ENCODE measurements around the gene PSMA3. TPM values are rescaled to one million over a fixed set of nuclear protein-coding genes. Genes with fewer than 3 reads are reported as not detected.
"Not testable (repeated sequence)": the region's sequence is repeated elsewhere in the genome, so short reads cannot be mapped to it uniquely, and the experiment has no call there.

PSMA3 gene
- total and polyA plus RNA-seq, 4 donors = 59.2 to 133 (median 86.5) TPM

DNA sequence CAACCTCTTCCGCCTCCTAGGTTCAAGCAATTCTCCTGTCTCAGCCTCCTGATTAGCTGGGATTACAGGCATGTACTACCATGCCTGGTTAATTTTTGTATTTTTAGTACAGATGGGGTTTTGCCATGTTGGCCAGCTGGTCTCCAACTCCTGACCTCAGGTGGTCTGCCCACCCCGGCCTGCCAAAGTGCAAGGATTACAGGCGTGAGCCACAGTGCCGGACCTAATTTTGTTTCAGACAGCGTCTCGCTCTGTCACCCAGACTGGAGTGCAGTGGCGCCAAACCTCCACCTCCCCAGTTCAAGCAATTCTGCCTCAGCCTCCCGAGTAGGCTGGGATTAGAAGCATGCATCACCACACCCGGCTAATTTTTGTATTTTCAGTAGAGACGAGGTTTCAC, 17.4 kb downstream of the PSMA3 start:
- WGBS (ENCODE audit: insufficient coverage) = 100% methylated on average over 9 of the region's 10 CpGs
- not testable (repeated sequence) for H3K27me3 ChIP-seq (ENCODE audit: control insufficient read depth, insufficient read depth, low read length); H3K4me3 ChIP-seq (ENCODE audit: low read depth, low read length); H3K9me3 ChIP-seq (ENCODE audit: control insufficient read depth, insufficient read depth, low read length); H3K27ac ChIP-seq (ENCODE audit: low read depth, low read length); DNase-seq (ENCODE audit: low read depth in 4 of 6, low spot score in 6 of 6); H3K4me1 ChIP-seq (ENCODE audit: control insufficient read depth, insufficient read depth, low read length)
- peaks cover 37% of the 10 kb centered on the region for H3K36me3 ChIP-seq (ENCODE audit: control insufficient read depth, insufficient read depth, low read length)

GRCh38 chr14:58265401-58265800, 20.8 kb downstream of the PSMA3 start:
- Histone ChIP-seq H3K9me3 (ENCODE audit: control insufficient read depth, insufficient read depth, low read length) (no peaks in the 10 kb centered on the region), H3K27ac (ENCODE audit: low read depth, low read length) (no peak overlapping the region), H3K4me3 (ENCODE audit: low read depth, low read length) (no peak overlapping the region), H3K4me1 (ENCODE audit: control insufficient read depth, insufficient read depth, low read length) (no peaks in the 10 kb centered on the region), H3K36me3 (ENCODE audit: control insufficient read depth, insufficient read depth, low read length) (peaks cover 43% of the 10 kb centered on the region), H3K27me3 (ENCODE audit: control insufficient read depth, insufficient read depth, low read length) (no peaks in the 10 kb centered on the region)
- no peak for DNase-seq (ENCODE audit: low read depth in 4 of 6, low spot score in 6 of 6)

- Histone ChIP-seq H3K9me3 (ENCODE audit: control insufficient read depth, insufficient read depth, low read length) (no peaks in the 10 kb centered on the region), H3K36me3 (ENCODE audit: control insufficient read depth, insufficient read depth, low read length) (peaks cover 27% of the 10 kb centered on the region), H3K27ac (ENCODE audit: low read depth, low read length) (no peak overlapping the region), H3K4me1 (ENCODE audit: control insufficient read depth, insufficient read depth, low read length) (no peaks in the 10 kb centered on the region), H3K4me3 (ENCODE audit: low read depth, low read length) (no peak overlapping the region), H3K27me3 (ENCODE audit: control insufficient read depth, insufficient read depth, low read length) (no peaks in the 10 kb centered on the region)
- DNase-seq (ENCODE audit: low read depth in 4 of 6, low spot score in 6 of 6) = no peak
- no CpG with 5 or more reads among the region's 2 CpGs for whole genome bisulfite sequencing (ENCODE audit: insufficient coverage)
Observed at GRCh38 chr14:58270628-58271027, 26.0 kb downstream of the PSMA3 start.

DNA sequence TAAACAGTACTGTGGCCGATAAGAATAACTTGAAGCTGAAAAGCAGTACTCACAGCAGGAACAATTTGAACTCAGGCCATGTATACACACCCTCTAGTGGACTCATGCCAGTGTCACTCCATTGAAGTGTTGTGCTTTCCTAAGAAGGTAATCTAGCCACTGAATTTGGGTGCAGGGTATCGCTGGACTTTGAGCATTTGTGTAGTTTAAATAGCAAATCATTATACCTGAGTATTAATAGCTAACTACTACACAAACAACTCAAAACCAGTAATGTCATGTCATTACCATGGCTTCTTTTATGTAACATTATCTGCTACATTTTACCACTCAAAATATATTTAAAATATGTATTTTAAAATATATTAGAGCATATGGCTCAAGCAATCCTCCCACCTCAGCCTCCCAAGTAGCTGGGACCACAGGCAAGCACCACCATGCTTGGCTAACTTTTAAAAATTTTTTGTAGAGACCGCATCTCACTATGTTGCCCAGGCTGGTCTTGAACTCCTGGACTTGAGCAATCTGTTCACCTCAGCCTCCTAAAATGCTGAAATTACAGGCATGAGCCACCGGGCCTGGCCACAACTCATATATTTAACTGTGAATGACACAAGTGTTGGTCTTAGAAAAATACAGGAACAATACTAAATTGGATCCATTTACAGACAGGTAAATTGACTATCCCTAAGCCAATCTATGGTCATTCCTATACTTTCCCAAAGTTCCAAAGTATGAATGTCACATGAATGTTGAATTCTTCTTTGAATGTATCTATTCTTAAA, 28.1 kb downstream of the PSMA3 start:
- no peak overlapping the region for H3K27ac ChIP-seq (ENCODE audit: low read depth, low read length)
- no peaks in the 10 kb centered on the region for H3K27me3 ChIP-seq (ENCODE audit: control insufficient read depth, insufficient read depth, low read length)
- 100% methylated on average over 1 of the region's 4 CpGs for WGBS (ENCODE audit: insufficient coverage)
- no peak overlapping the region for H3K4me3 ChIP-seq (ENCODE audit: low read depth, low read length)
- no peaks in the 10 kb centered on the region for H3K4me1 ChIP-seq (ENCODE audit: control insufficient read depth, insufficient read depth, low read length)
- no peaks in the 10 kb centered on the region for H3K9me3 ChIP-seq (ENCODE audit: control insufficient read depth, insufficient read depth, low read length)
- peak in 1 of 6 donors; percentile 28 for DNase-seq (ENCODE audit: low read depth in 4 of 6, low spot score in 6 of 6)
- H3K36me3 ChIP-seq (ENCODE audit: control insufficient read depth, insufficient read depth, low read length) = peaks cover 30% of the 10 kb centered on the region

DNA sequence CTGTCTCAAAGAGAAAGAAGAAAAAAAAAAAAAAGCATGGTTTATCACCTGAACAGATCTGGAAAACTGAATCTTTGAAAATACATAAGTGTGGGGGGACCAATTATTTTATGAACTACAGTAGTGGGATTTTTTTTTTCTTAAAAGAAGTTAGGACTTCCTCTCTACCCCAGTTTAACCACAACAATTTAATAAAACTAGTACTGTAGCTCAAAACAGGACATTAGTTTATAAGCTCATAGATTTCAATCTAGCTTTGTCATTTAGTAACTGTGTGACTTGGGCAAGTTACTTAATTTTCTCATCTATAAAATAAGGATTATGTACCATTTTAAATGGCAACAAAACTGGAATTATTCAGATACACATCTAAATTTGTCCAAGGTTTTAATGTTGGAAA, 30.2 kb downstream of the PSMA3 start:
- Histone ChIP-seq H3K27me3 (ENCODE audit: control insufficient read depth, insufficient read depth, low read length) (no peaks in the 10 kb centered on the region), H3K36me3 (ENCODE audit: control insufficient read depth, insufficient read depth, low read length) (peaks cover 30% of the 10 kb centered on the region), H3K27ac (ENCODE audit: low read depth, low read length) (no peak overlapping the region), H3K9me3 (ENCODE audit: control insufficient read depth, insufficient read depth, low read length) (no peaks in the 10 kb centered on the region), H3K4me3 (ENCODE audit: low read depth, low read length) (no peak overlapping the region), H3K4me1 (ENCODE audit: control insufficient read depth, insufficient read depth, low read length) (no peaks in the 10 kb centered on the region)
- DNase-seq (ENCODE audit: low read depth in 4 of 6, low spot score in 6 of 6) = no peak

- Histone ChIP-seq H3K9me3 (ENCODE audit: control insufficient read depth, insufficient read depth, low read length) (no peaks in the 10 kb centered on the region), H3K36me3 (ENCODE audit: control insufficient read depth, insufficient read depth, low read length) (peaks cover 29% of the 10 kb centered on the region), H3K27me3 (ENCODE audit: control insufficient read depth, insufficient read depth, low read length) (no peaks in the 10 kb centered on the region), H3K4me1 (ENCODE audit: control insufficient read depth, insufficient read depth, low read length) (no peaks in the 10 kb centered on the region), H3K27ac (ENCODE audit: low read depth, low read length) (no peak overlapping the region), H3K4me3 (ENCODE audit: low read depth, low read length) (no peak overlapping the region)
- no peak for DNase-seq (ENCODE audit: low read depth in 4 of 6, low spot score in 6 of 6)
- no CpG with 5 or more reads among the region's 2 CpGs for WGBS (ENCODE audit: insufficient coverage)
Observed at GRCh38 chr14:58275527-58276190, 31.0 kb downstream of the PSMA3 start.

GRCh38 chr14:58276208-58276607, 31.6 kb downstream of the PSMA3 start:
- no CpG with 5 or more reads among the region's 1 CpG for WGBS (ENCODE audit: insufficient coverage)
- H3K4me1 ChIP-seq (ENCODE audit: control insufficient read depth, insufficient read depth, low read length) = no peaks in the 10 kb centered on the region
- H3K27ac ChIP-seq (ENCODE audit: low read depth, low read length) = no peak overlapping the region
- no peak for DNase-seq (ENCODE audit: low read depth in 4 of 6, low spot score in 6 of 6)
- H3K9me3 ChIP-seq (ENCODE audit: control insufficient read depth, insufficient read depth, low read length) = no peaks in the 10 kb centered on the region
- no peaks in the 10 kb centered on the region for H3K27me3 ChIP-seq (ENCODE audit: control insufficient read depth, insufficient read depth, low read length)
- H3K4me3 ChIP-seq (ENCODE audit: low read depth, low read length) = no peak overlapping the region
- peaks cover 28% of the 10 kb centered on the region for H3K36me3 ChIP-seq (ENCODE audit: control insufficient read depth, insufficient read depth, low read length)

GRCh38 chr14:58278177-58278576, 33.5 kb downstream of the PSMA3 start:
- no peak for DNase-seq (ENCODE audit: low read depth in 4 of 6, low spot score in 6 of 6)
- Histone ChIP-seq H3K27me3 (ENCODE audit: control insufficient read depth, insufficient read depth, low read length) (no peaks in the 10 kb centered on the region), H3K4me3 (ENCODE audit: low read depth, low read length) (no peak overlapping the region), H3K36me3 (ENCODE audit: control insufficient read depth, insufficient read depth, low read length) (peaks cover 23% of the 10 kb centered on the region), H3K27ac (ENCODE audit: low read depth, low read length) (no peak overlapping the region), H3K9me3 (ENCODE audit: control insufficient read depth, insufficient read depth, low read length) (no peaks in the 10 kb centered on the region), H3K4me1 (ENCODE audit: control insufficient read depth, insufficient read depth, low read length) (peaks cover 3% of the 10 kb centered on the region)
- 100% methylated on average over 5 of the region's 8 CpGs for WGBS (ENCODE audit: insufficient coverage)

- DNase-seq (ENCODE audit: low read depth in 4 of 6, low spot score in 6 of 6) = peak in 3 of 6 donors; percentile 12 to 68 (median 24)
- H3K27me3 ChIP-seq (ENCODE audit: control insufficient read depth, insufficient read depth, low read length) = no peaks in the 10 kb centered on the region
- no peaks in the 10 kb centered on the region for H3K9me3 ChIP-seq (ENCODE audit: control insufficient read depth, insufficient read depth, low read length)
- H3K36me3 ChIP-seq (ENCODE audit: control insufficient read depth, insufficient read depth, low read length) = peaks cover 24% of the 10 kb centered on the region
- peak overlapping the region; percentile 86 for H3K27ac ChIP-seq (ENCODE audit: low read depth, low read length)
- peaks cover 3% of the 10 kb centered on the region for H3K4me1 ChIP-seq (ENCODE audit: control insufficient read depth, insufficient read depth, low read length)
- 38% methylated on average over 2 of the region's 4 CpGs for WGBS (ENCODE audit: insufficient coverage)
- no peak overlapping the region for H3K4me3 ChIP-seq (ENCODE audit: low read depth, low read length)
Observed at GRCh38 chr14:58280954-58281787, 36.5 kb downstream of the PSMA3 start.
